ENCODE measurements around the gene MGAT5B. TPM values are rescaled to one million over a fixed set of nuclear protein-coding genes. Genes with fewer than 3 reads are reported as not detected.

MGAT5B gene
- total RNA-seq, 2 donors from 2014 or later = 0.05 to 0.27 TPM

DNA sequence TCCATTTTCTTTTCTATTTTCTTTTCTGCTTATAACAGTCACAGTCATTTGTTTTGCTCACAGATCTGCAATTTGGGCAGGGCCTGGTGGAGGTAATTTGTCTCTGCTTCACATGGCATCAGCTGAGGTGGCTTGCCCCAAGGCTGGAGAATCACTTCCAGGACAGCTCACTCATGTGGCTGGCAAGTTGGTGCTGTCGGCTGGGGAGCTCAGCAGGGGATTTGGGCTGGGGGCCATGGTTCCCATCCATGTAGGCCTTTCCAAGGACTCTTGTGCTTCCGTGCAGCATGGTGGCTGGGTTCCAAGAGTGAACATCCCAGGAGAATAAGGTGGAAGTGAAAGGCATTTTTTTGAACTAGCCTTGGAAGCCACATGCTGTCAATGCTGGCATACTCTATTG, 85.7 kb downstream of the MGAT5B start:
- Histone ChIP-seq H3K36me3 (no peaks in the 10 kb centered on the region), H3K9ac (ENCODE audit: low read depth in 2 of 2, low read length in 2 of 2) (no peak overlapping the region), H3K4me3 (no peak overlapping the region), H3K27ac (no peak overlapping the region), H3K4me1 (no peaks in the 10 kb centered on the region), H3K27me3 (no peaks in the 10 kb centered on the region), H3K9me3 (no peaks in the 10 kb centered on the region)
- no peak for DNase-seq
- TF ChIP-seq CTCF (IDR thresholded peaks at IDR 0.05) = no peak
- intact Hi-C loops (cut with DNase I) = no loop called here

GRCh38 chr17:76955191-76955590, 87.0 kb downstream of the MGAT5B start:
- TF ChIP-seq CTCF (IDR thresholded peaks at IDR 0.05) = no peak
- H3K4me3 ChIP-seq = no peak overlapping the region
- intact Hi-C loops (cut with DNase I) = no loop called here
- H3K27me3 ChIP-seq = no peaks in the 10 kb centered on the region
- H3K27ac ChIP-seq = no peak overlapping the region
- DNase-seq = no peak
- no peaks in the 10 kb centered on the region for H3K36me3 ChIP-seq
- no peak overlapping the region for H3K9ac ChIP-seq (ENCODE audit: low read depth in 2 of 2, low read length in 2 of 2)
- no peaks in the 10 kb centered on the region for H3K9me3 ChIP-seq
- H3K4me1 ChIP-seq = no peaks in the 10 kb centered on the region

GRCh38 chr17:76956846-76957540, 88.8 kb downstream of the MGAT5B start:
- no peaks in the 10 kb centered on the region for H3K9me3 ChIP-seq
- H3K27me3 ChIP-seq = no peaks in the 10 kb centered on the region
- H3K27ac ChIP-seq = no peak overlapping the region
- intact Hi-C loops (cut with DNase I) = no loop called here
- no peaks in the 10 kb centered on the region for H3K36me3 ChIP-seq
- DNase-seq = no peak
- H3K4me3 ChIP-seq = no peak overlapping the region
- no peaks in the 10 kb centered on the region for H3K4me1 ChIP-seq
- no peak overlapping the region for H3K9ac ChIP-seq (ENCODE audit: low read depth in 2 of 2, low read length in 2 of 2)
- TF ChIP-seq CTCF (IDR thresholded peaks at IDR 0.05) = no peak

- H3K9me3 ChIP-seq = no peaks in the 10 kb centered on the region
- H3K4me3 ChIP-seq = no peak overlapping the region
- H3K27me3 ChIP-seq = no peaks in the 10 kb centered on the region
- no peak overlapping the region for H3K9ac ChIP-seq (ENCODE audit: low read depth in 2 of 2, low read length in 2 of 2)
- no peaks in the 10 kb centered on the region for H3K4me1 ChIP-seq
- intact Hi-C loops (cut with DNase I) = no loop called here
- no peak overlapping the region for H3K27ac ChIP-seq
- H3K36me3 ChIP-seq = no peaks in the 10 kb centered on the region
- no peak for TF ChIP-seq CTCF (IDR thresholded peaks at IDR 0.05)
- DNase-seq = no peak
Measured at GRCh38 chr17:76957678-76958464, 89.7 kb downstream of the MGAT5B start.

- intact Hi-C loops (cut with DNase I) = no loop called here
- H3K27me3 ChIP-seq = no peaks in the 10 kb centered on the region
- no peak for DNase-seq
Measured at GRCh38 chr17:76958974-76959373, 90.8 kb downstream of the MGAT5B start.

More at GRCh38 chr17:76958974-76959373, 90.8 kb downstream of the MGAT5B start:
- H3K27ac ChIP-seq = no peak overlapping the region
- no peak for TF ChIP-seq CTCF (IDR thresholded peaks at IDR 0.05)
- no peaks in the 10 kb centered on the region for H3K9me3 ChIP-seq
- H3K4me3 ChIP-seq = no peak overlapping the region
- no peaks in the 10 kb centered on the region for H3K36me3 ChIP-seq
- no peak overlapping the region for H3K9ac ChIP-seq (ENCODE audit: low read depth in 2 of 2, low read length in 2 of 2)
- no peaks in the 10 kb centered on the region for H3K4me1 ChIP-seq

All from colonic mucosa (tissue), 4 donors.